NCI-H774 (cell line): ENCODE data around the gene RNGTT.
"Not testable (repeated sequence)": the region's sequence is repeated elsewhere in the genome, so short reads cannot be mapped to it uniquely, and the experiment has no call there.

ENCODE experiments used
- DNase-seq: peaks from one replicate; lab custom pipeline; 2025; lab: John Stamatoyannopoulos, UW

Gene RNGTT

GRCh38 chr6:88864359-88865054 is 98.9 kb downstream of the RNGTT start:
- no peak for DNase-seq

GRCh38 chr6:88860310-88860709 is 103.1 kb downstream of the RNGTT start:
- no peak for DNase-seq

GRCh38 chr6:88858455-88858854 is 105.0 kb downstream of the RNGTT start:
- no peak for DNase-seq

GRCh38 chr6:88856566-88856965 is 106.9 kb downstream of the RNGTT start:
- no peak for DNase-seq

GRCh38 chr6:88855541-88856147 is 107.8 kb downstream of the RNGTT start:
- peak; percentile 64 for DNase-seq

GRCh38 chr6:88852775-88853174 is 110.6 kb downstream of the RNGTT start:
- DNase-seq: no peak

GRCh38 chr6:88852000-88852399 is 111.4 kb downstream of the RNGTT start:
- no peak for DNase-seq

- DNase-seq: no peak
Observed at GRCh38 chr6:88848870-88849269, 114.5 kb downstream of the RNGTT start.

- DNase-seq: no peak
Observed at GRCh38 chr6:88843040-88843439, 120.4 kb downstream of the RNGTT start.

GRCh38 chr6:88842320-88842719 is 121.1 kb downstream of the RNGTT start:
- no peak for DNase-seq

GRCh38 chr6:88840796-88841539 is 122.5 kb downstream of the RNGTT start:
- peak; percentile 40 for DNase-seq

GRCh38 chr6:88840289-88840688 is 123.1 kb downstream of the RNGTT start:
- DNase-seq: no peak

- no peak for DNase-seq
Observed at GRCh38 chr6:88839280-88839679, 124.1 kb downstream of the RNGTT start.

- no peak for DNase-seq
Observed at GRCh38 chr6:88835210-88835609, 128.2 kb downstream of the RNGTT start.

GRCh38 chr6:88833071-88833470 is 130.3 kb downstream of the RNGTT start:
- not testable (repeated sequence) for DNase-seq

GRCh38 chr6:88827599-88827998 is 135.8 kb downstream of the RNGTT start:
- not testable (repeated sequence) for DNase-seq

GRCh38 chr6:88825856-88826255 is 137.6 kb downstream of the RNGTT start:
- no peak for DNase-seq

GRCh38 chr6:88823998-88824397 is 139.4 kb downstream of the RNGTT start:
- DNase-seq: no peak

- no peak for DNase-seq
Observed at GRCh38 chr6:88815491-88815890, 147.9 kb downstream of the RNGTT start.

GRCh38 chr6:88814909-88815308 is 148.5 kb downstream of the RNGTT start:
- DNase-seq: no peak

- no peak for DNase-seq
Observed at GRCh38 chr6:88813045-88813444, 150.4 kb downstream of the RNGTT start.

GRCh38 chr6:88810701-88811100 is 152.7 kb downstream of the RNGTT start:
- no peak for DNase-seq

- no peak for DNase-seq
Observed at GRCh38 chr6:88810089-88810488, 153.3 kb downstream of the RNGTT start.
